Heart right ventricle (tissue), 16 donors: ENCODE data around the gene KMT2E. TPM values are rescaled to one million over a fixed set of nuclear protein-coding genes. Genes with fewer than 3 reads are reported as not detected.
"Not testable (repeated sequence)": the region's sequence is repeated elsewhere in the genome, so short reads cannot be mapped to it uniquely, and the experiment has no call there.

Experiments
- ATAC-seq, 8 donors: fragments of 200-7000 bp; cut with Tn5 transposase; one replicate each; pipeline ENCODE4 v1.9.1; 2020; ENCODE audit warnings: mild to moderate bottlenecking in 8 of 8, moderate library complexity in 8 of 8, moderate number of reproducible peaks in 1 of 8
- DNase-seq, 2 donors: peaks; one replicate each; pipeline ENCODE4 v3.0.0-alpha.2; 2020
- H3K27ac ChIP-seq, 10 donors: fragments of 200-600 bp; sonication (generic) in 2 of 10; one replicate each; pipeline versions ENCODE4 v1.5.0 to v1.8.0; 2020 to 2022; ENCODE audit warnings: mild to moderate bottlenecking in 3 of 10
- H3K27me3 ChIP-seq, 7 donors: fragments of 200-600 bp; one replicate each; pipeline ENCODE4 v1.8.0; 2021 to 2022; ENCODE audit warnings: mild to moderate bottlenecking in 2 of 7
- H3K36me3 ChIP-seq, 9 donors: fragments of 200-600 bp; sonication (generic) in 1 of 9; one replicate each; pipeline versions ENCODE4 v1.5.0 to v1.8.0; 2020 to 2022; ENCODE audit warnings: mild to moderate bottlenecking in 2 of 9
- H3K4me1 ChIP-seq, 9 donors: fragments of 200-600 bp; sonication (generic) in 1 of 9; one replicate each; pipeline versions ENCODE4 v1.5.0 to v1.8.0; 2020 to 2022; ENCODE audit warnings: mild to moderate bottlenecking in 4 of 9
- H3K4me3 ChIP-seq, 10 donors: fragments of 200-600 bp; sonication (generic) in 2 of 10; one replicate each; pipeline versions ENCODE4 v1.5.0 to v1.8.0; 2020 to 2022; ENCODE audit warnings: mild to moderate bottlenecking in 7 of 10, moderate library complexity in 2 of 10
- H3K9me3 ChIP-seq, 11 donors: fragments of 200-600 bp in 10 of 11; sonication (generic) in 2 of 11; one replicate each; pipeline versions ENCODE4 v1.5.0 to v1.8.0; 2013 to 2022; ENCODE audit warnings: mild to moderate bottlenecking in 2 of 11, control low read depth in 1 of 11, moderate library complexity in 1 of 11
- WGBS, 2 donors: extraction: QIAGEN DNeasy Blood & Tissue Kit; methylation state at CpG; one replicate each; pipeline ENCODE4 v1.1.7; 2013; ENCODE audit warnings: inconsistent platforms in 1 of 2; 5-methylcytosine and 5-hydroxymethylcytosine counted together
- intact Hi-C, 10 donors: fragments of 100-400 bp; cut with DNase I; formaldehyde crosslinking; loops; one replicate each; pipeline versions ENCODE4 v1.11.1 to v1.14.2; 2022
- polyA plus RNA-seq, 2 donors: library from polyadenylated mRNA; stranded (reverse); fragments of 200-250 nt; gene quantifications; one replicate each; pipeline ENCODE4 v1.2.3, GENCODE V29; 2013
- total RNA-seq, 10 donors: library from RNA; stranded (reverse); fragmentation: NEBNext Ultra II Directional in 3 of 10; extraction: Animal tissue kit (Norgen Biotek cat#: 25700) in 3 of 10; gene quantifications; one replicate each; pipeline versions ENCODE4 v1.2.1 to v1.2.4, GENCODE V29; 2021 to 2023
- TF ChIP-seq, protein P1 (sequence below), 9 donors: fragments of 200-600 bp; sonication (generic) in 2 of 9; IDR thresholded peaks; one replicate each; pipeline versions ENCODE4 v1.5.0 to v1.8.0; 2021 to 2022; ENCODE audit warnings: antibody characterized with exemption in 9 of 9, mild to moderate bottlenecking in 5 of 9, moderate library complexity in 1 of 9
- donor health status: Arrhythmogenic right ventricular cardiomyopathy.
- donor health status: ischemic (EF 13 %, LVEDD 7.1; RV severe dilation, severe dysfunction).
- donor health status: healthy with polysubstance abuse.
- donor health status: DM: no; HTN: yes; CAD: no.
- donor health status: DM: no; HTN: no; CAD: no.
- donor health status: ischemic (EF 25% LVEDD 6.9; RV normal size, moderate dysfunction).
- donor health status: ischemic (EF 25% LVEDD 5.7; RV mildly dilated, moderate dysfunction).
- donor health status: healthy.
- donor health status: DM: yes; HTN: yes; CAD: no.
- donor health status: Ischemic cardiomyopathy.
- donor health status: ischemic (EF 35%, LVEDD 5.7; RV mildly dilated, moderate dysfunction).
- donor health status: nonischemic (EF 11% LVEDD 7.7; RV severe dilation, severe dysfunction).
- donor health status: DM: yes; HTN: yes; CAD: no.
- donor health status: PGD.
- donor health status: ischemic (EF 29% LVEDD 5.4; RV normal size, mild dysfunction).
- donor health status: nonischemic (EF 23%, LVEDD 6.1; RV moderate dilation, normal function).

KMT2E gene
- total and polyA plus RNA-seq, 12 donors: 9.4 to 53.3 (median 46.2) TPM

GRCh38 chr7:105001652-105002184 lies 12.3 kb upstream of the KMT2E start:
- TF ChIP-seq, protein P1, sequence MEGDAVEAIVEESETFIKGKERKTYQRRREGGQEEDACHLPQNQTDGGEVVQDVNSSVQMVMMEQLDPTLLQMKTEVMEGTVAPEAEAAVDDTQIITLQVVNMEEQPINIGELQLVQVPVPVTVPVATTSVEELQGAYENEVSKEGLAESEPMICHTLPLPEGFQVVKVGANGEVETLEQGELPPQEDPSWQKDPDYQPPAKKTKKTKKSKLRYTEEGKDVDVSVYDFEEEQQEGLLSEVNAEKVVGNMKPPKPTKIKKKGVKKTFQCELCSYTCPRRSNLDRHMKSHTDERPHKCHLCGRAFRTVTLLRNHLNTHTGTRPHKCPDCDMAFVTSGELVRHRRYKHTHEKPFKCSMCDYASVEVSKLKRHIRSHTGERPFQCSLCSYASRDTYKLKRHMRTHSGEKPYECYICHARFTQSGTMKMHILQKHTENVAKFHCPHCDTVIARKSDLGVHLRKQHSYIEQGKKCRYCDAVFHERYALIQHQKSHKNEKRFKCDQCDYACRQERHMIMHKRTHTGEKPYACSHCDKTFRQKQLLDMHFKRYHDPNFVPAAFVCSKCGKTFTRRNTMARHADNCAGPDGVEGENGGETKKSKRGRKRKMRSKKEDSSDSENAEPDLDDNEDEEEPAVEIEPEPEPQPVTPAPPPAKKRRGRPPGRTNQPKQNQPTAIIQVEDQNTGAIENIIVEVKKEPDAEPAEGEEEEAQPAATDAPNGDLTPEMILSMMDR (IDR thresholded peaks at IDR 0.05): no peak
- no peak for ATAC-seq

DNA sequence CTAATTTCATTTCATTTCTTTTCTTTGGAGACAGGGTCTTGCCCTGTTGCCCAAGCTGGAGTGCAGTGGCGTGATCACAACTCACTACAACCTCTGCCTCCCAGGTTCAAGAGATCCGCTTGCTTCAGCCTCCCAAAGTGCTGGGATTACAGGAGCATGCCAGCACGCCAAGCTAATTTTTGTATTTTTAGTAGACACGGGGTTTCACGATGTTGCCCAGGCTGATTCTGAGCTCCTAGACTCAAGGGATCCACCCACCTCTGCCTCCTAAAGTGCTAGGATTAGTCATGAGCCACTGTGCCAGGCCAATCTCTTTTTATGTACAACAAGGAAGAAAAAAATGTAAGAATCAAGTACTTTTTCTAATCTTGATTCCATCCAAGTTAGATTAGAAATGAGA lies 10.7 kb upstream of the KMT2E start:
- intact Hi-C loops: no loop called here
- WGBS, 2 donors: 14 to 28% methylated on average over 5 of the region's 5 CpGs
- Histone ChIP-seq H3K4me1 (peaks cover 31 to 99% (median 97%) of the 10 kb centered on the region in 9 donors), H3K4me3 (peak overlapping the region in 5 of 10 donors; percentile 5 to 25 (median 16)), H3K27ac (peak overlapping the region in 9 of 10 donors; percentile 14 to 75 (median 68)), H3K36me3 (peaks cover 0 to 55% (median 0%) of the 10 kb centered on the region in 9 donors), H3K9me3 (no peaks in the 10 kb centered on the region), H3K27me3 (no peaks in the 10 kb centered on the region)
- ATAC-seq (peak; percentile 59 to 88 (median 74)), DNase-seq (peak in 1 of 2 donors; percentile 43)
- TF ChIP-seq, protein P1 (IDR thresholded peaks at IDR 0.05): no peak

More at GRCh38 chr7:105001652-105002184, 12.3 kb upstream of the KMT2E start:
- Histone ChIP-seq H3K27me3 (no peaks in the 10 kb centered on the region), H3K36me3 (peaks cover 0 to 44% (median 0%) of the 10 kb centered on the region in 9 donors), H3K27ac (peak overlapping the region in 6 of 10 donors; percentile 11 to 75 (median 62)), H3K4me3 (no peak overlapping the region), H3K9me3 (no peaks in the 10 kb centered on the region), H3K4me1 (peaks cover 28 to 99% (median 97%) of the 10 kb centered on the region in 9 donors)
- intact Hi-C loops: no loop called here
- DNase-seq: no peak
- 82 to 84% methylated on average over 5 of the region's 5 CpGs for WGBS, 2 donors

GRCh38 chr7:105003872-105004510 lies 10.0 kb upstream of the KMT2E start:
- H3K4me3 ChIP-seq: peak overlapping the region in 2 of 10 donors; percentile 6 to 25
- peaks cover 29 to 99% (median 97%) of the 10 kb centered on the region in 9 donors for H3K4me1 ChIP-seq
- ATAC-seq: peak in 5 of 8 donors; percentile 17 to 34 (median 29)
- no peak for DNase-seq
- TF ChIP-seq, protein P1 (IDR thresholded peaks at IDR 0.05): no peak
- peak overlapping the region in 8 of 10 donors; percentile 45 to 75 (median 70) for H3K27ac ChIP-seq
- intact Hi-C loops: no loop called here
- H3K36me3 ChIP-seq: peaks cover 0 to 60% (median 0%) of the 10 kb centered on the region in 9 donors
- no peaks in the 10 kb centered on the region for H3K9me3 ChIP-seq
- 73 to 77% methylated on average over 1 of the region's 1 CpG for WGBS, 2 donors
- no peaks in the 10 kb centered on the region for H3K27me3 ChIP-seq

DNA sequence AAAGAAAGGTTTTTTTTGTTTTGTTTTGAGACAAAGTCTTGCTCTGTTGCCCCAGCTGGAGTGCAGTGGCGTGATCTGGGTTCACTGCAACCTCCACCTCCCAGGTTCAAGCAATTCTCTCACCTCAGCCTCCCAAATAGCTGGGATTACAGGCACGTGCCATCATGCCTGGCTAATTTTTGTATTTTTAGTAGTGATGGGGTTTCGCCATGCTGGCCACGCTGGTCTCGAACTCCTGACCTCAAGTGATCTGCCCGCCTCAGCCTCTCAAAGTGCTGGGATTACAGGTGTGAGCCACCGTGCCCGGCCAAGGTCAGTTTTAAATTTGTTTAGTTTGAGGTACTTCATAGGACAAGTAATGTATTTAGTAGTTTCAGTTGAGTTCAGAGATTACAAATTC lies 9.0 kb upstream of the KMT2E start:
- H3K9me3 ChIP-seq, H3K27me3 ChIP-seq, H3K4me3 ChIP-seq, intact Hi-C loops, DNase-seq, ATAC-seq: not testable (repeated sequence)
- peaks cover 26 to 99% (median 97%) of the 10 kb centered on the region in 9 donors for H3K4me1 ChIP-seq
- H3K27ac ChIP-seq: peak overlapping the region in 6 of 10 donors; percentile 18 to 71 (median 45)
- WGBS, 2 donors: 87 to 88% methylated on average over 8 of the region's 8 CpGs
- peaks cover 0 to 58% (median 0%) of the 10 kb centered on the region in 9 donors for H3K36me3 ChIP-seq

DNA sequence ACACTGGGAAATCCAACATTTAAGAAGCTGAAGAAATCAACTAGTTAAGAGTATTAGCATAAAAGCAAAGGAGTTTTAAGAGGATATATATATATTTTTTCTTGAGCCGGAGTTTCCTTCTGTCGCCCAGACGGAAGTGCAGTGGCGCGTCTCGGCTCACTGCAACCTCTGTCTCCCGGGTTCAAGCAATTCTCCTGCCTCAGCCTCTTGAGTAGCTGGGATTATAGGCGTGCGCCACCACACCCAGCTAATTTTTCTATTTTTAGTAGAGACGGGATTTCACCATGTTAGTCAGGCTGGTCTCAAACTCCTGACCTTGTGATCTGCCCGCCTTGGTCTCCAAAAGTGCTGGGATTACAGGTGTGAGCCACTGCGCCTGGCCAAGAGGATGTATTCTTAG lies 8.5 kb upstream of the KMT2E start:
- Histone ChIP-seq H3K36me3 (peaks cover 0 to 63% (median 0%) of the 10 kb centered on the region in 9 donors), H3K27ac (peak overlapping the region in 3 of 10 donors; percentile 8 to 68 (median 31)), H3K4me1 (peaks cover 26 to 99% (median 97%) of the 10 kb centered on the region in 9 donors)
- ATAC-seq, H3K9me3 ChIP-seq, DNase-seq, H3K4me3 ChIP-seq, intact Hi-C loops, H3K27me3 ChIP-seq: not testable (repeated sequence)
- 92 to 94% methylated on average over 12 of the region's 12 CpGs for WGBS, 2 donors
